Subcutaneous adipose tissue (tissue), 4 donors: ENCODE measurements around the gene WRNIP1. TPM values are rescaled to one million over a fixed set of nuclear protein-coding genes. Genes with fewer than 3 reads are reported as not detected.

ENCODE experiments used
- CTCF ChIP-seq: fragments of 450-650 bp; IDR thresholded peaks from one replicate; pipeline ENCODE4 v1.5.1; 2016; ENCODE audit warnings: low read depth, mild to moderate bottlenecking, control low read depth, antibody characterized with exemption, moderate library complexity
- total RNA-seq, 4 donors: library from RNA; depleted of rRNA; stranded (reverse); fragments of >200 nt; gene quantifications; one replicate each; pipeline ENCODE4 v1.1.0, GENCODE V29; 2016

Gene WRNIP1
- total RNA-seq, 4 donors from 2014 or later: 17.4 to 38.4 (median 34.0) TPM

GRCh38 chr6:2816158-2816557 is 51.0 kb downstream of the WRNIP1 start:
- TF ChIP-seq CTCF: no peak

- no peak for TF ChIP-seq CTCF
These were observed 52.8 kb downstream of the WRNIP1 start for GRCh38 chr6:2817903-2818443.

- TF ChIP-seq CTCF: no peak
These were observed 53.4 kb downstream of the WRNIP1 start for GRCh38 chr6:2818593-2818992.

GRCh38 chr6:2819115-2819514 is 53.9 kb downstream of the WRNIP1 start:
- no peak for TF ChIP-seq CTCF

- TF ChIP-seq CTCF: no peak
These were observed 54.8 kb downstream of the WRNIP1 start for GRCh38 chr6:2819978-2820377.

GRCh38 chr6:2820415-2820814 is 55.2 kb downstream of the WRNIP1 start:
- no peak for TF ChIP-seq CTCF

GRCh38 chr6:2821554-2821953 is 56.4 kb downstream of the WRNIP1 start:
- TF ChIP-seq CTCF: no peak
